GM21619 (cell line): ENCODE measurements around the gene MYO3B.
"Not testable (repeated sequence)": the region's sequence is repeated elsewhere in the genome, so short reads cannot be mapped to it uniquely, and the experiment has no call there.

ENCODE experiments used
- ATAC-seq: cut with Tn5 transposase; IDR thresholded peaks from one replicate; pipeline ENCODE4 v1.9.1; 2021; ENCODE audit not compliant: unreplicated experiment

Gene MYO3B

GRCh38 chr2:170456914-170457313 is 279.0 kb downstream of the MYO3B start:
- no peak for ATAC-seq

DNA sequence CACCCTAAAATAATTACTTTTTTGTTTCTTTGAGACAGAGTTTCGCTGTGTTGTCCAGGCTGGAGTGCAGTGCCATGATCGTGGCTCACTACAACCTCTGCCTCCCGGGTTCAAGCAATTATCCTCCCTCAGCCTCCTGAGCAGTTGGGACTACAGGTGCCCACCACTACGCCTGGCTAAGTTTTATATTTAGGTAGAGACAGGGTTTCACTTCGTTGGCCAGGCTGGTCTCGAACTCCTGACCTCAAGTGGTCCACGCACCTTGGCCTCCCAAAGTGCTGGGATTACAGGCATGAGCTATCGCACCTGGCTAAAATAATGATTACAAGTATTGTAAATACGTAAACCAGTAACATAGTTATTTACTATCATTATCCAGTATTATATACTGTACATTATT is 279.8 kb downstream of the MYO3B start:
- ATAC-seq, result no peak

- no peak for ATAC-seq
Observed at GRCh38 chr2:170461889-170462288, 283.9 kb downstream of the MYO3B start.

- ATAC-seq, result no peak
Observed at GRCh38 chr2:170462433-170463205, 284.7 kb downstream of the MYO3B start.

- ATAC-seq, result no peak
Observed at GRCh38 chr2:170463206-170463537, 285.2 kb downstream of the MYO3B start.

DNA sequence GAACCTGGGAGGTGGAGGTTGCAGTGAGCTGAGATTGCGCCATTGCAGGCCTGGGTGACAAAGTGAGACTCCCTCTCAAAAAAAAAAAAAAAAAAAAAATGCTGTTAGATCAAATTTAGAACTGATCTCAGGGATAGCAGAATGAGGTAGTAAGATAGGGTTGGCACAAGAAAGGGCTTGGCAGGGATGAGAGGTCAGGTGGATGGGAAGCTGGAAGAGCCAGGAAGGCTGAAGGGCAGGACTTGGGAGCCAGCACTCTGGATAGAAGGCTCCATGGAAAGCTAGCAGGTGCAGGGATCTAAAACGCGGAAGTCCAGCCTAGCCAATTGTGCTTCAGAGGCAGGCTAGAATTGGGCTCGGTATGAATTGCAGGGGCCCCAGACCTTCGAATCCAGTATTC is 286.3 kb downstream of the MYO3B start:
- ATAC-seq, result no peak

DNA sequence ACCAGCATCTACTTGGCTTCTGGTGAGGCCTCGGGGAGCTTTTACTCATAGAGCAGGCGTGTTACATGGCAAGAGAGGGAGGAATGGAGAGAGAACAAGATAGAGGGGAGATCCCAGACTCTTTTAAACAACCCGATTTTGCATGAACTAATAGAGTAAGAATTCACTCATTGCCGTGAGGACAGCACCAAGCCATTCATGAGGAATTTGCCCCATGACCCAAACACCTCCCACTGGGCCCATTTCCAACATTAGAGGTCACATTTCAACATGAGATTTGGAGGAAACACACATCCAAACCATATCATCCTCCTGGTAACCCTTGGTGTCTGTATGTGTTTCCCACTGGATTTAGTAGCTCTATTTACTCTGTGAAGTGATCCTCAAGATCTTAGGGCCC is 287.3 kb downstream of the MYO3B start:
- no peak for ATAC-seq

DNA sequence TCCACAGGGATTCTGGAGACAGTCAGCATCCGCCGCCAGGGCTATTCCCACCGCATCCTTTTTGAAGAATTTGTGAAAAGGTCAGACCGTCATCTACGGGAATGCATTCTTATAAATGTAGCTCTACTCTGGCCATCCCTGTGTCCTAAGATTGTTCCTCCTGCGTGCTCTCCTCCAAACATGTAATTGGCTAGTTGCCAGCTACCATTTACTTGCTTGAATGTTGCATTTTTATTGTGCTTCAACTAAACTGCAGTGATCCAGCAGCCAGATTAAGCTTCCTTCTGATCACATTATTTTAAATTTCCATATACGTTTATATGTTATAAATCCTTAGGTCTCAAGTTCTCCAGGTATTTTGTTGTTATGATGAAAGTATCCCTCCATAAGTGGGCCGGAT is 288.7 kb downstream of the MYO3B start:
- ATAC-seq, result no peak

- ATAC-seq, result no peak
Observed at GRCh38 chr2:170467568-170468422, 289.8 kb downstream of the MYO3B start.

- no peak for ATAC-seq
Observed at GRCh38 chr2:170468557-170468956, 290.6 kb downstream of the MYO3B start.

DNA sequence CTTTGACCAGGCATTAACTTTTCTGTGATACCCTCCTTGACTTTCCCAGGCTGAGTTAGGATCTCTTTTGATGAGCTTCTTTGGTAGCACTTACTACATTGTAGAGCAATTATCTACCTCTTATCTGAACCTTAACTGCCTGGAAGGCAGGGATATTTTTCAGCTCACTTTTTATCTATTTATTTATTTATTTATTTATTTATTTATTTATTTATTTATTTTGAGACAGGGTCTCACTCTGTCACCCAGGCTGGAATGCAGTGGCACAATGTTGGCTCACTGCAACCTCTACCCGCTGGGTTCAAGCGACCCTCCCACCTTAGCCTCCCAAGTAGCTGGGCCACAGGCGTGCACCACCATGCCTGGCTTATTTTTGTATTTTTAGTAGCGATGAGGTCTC is 294.6 kb downstream of the MYO3B start:
- ATAC-seq, result not testable (repeated sequence)

DNA sequence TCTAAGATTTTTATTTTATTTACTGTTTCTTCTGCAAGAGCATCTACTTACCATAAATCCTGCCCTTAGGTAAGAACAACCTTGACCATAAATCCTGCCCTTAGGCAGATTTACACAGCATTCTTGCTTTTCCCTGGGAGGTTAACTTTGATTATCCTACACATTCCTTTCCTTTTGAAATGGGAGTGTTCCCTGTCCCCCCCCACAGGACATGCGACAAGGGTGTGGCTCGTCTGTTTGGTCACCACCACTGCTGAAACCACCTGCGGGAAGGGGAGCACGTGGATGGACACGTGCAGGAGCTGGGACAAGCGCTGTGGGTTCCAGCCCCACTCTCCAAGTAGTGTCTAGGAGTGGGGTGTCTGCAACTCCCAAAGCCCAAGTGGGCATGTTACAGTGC is 297.9 kb downstream of the MYO3B start:
- no peak for ATAC-seq

DNA sequence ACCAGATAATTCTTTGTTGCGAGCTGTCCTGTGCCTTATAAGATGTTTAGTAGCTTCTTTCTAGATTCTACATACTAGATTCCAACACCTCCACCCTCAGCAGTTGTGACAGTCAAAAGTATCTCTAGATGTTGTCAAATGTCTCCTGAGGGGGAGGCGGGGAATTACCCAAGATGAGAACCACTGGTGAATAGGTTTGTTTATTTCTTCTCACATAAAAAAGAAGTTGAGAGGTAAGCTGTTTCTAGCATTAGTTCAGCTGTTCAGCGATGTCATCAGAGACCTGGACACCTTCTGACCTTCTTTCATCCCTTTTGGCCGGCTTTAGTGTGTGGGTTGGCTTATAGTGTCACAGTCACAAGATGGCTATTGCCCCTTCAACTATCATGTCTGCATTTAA is 299.7 kb downstream of the MYO3B start:
- ATAC-seq, result no peak

DNA sequence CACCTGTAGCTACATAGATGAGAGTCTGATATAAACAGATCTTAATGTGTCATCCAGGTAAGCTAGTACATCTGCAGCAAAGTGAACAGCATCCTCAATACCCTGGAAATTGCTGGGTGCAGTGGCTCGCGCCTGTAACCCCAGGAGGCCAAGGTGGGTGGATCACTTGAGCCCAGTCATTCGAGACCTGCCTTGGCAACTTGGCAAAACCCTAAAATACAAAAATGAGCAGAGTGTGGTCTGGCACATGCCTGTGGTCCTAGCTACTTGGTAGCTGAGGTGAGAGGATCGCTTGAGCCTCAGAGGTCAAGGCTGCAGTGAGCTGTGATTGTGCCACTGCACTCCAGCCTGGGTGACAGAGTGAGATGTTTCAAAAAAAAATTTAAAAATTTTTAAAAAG is 303.3 kb downstream of the MYO3B start:
- no peak for ATAC-seq

DNA sequence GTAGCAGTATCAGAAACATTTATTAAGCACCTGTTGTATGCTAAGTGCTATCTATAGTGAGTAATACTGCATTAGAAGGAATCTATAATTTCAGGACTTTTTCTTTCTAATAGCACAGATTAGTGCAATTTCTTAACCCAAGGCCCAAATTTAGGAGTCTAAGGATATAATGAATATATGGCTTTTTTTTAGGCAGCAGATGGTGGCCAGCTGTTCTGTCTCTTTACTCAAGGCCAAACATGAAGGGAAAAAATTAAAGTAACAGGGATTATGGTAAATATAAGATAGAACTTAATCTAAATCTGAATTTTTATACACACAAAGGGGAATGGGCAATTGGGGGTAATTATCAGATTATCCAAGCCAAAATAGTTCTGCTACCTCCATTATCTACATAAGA is 306.6 kb downstream of the MYO3B start:
- ATAC-seq, result no peak

- ATAC-seq, result no peak
Observed at GRCh38 chr2:170485254-170486026, 307.5 kb downstream of the MYO3B start.

- ATAC-seq, result no peak
Observed at GRCh38 chr2:170486730-170487129, 308.8 kb downstream of the MYO3B start.

GRCh38 chr2:170488807-170489206 is 310.9 kb downstream of the MYO3B start:
- ATAC-seq, result no peak

GRCh38 chr2:170492010-170492409 is 314.1 kb downstream of the MYO3B start:
- ATAC-seq, result no peak

GRCh38 chr2:170493426-170494097 is 315.6 kb downstream of the MYO3B start:
- no peak for ATAC-seq

DNA sequence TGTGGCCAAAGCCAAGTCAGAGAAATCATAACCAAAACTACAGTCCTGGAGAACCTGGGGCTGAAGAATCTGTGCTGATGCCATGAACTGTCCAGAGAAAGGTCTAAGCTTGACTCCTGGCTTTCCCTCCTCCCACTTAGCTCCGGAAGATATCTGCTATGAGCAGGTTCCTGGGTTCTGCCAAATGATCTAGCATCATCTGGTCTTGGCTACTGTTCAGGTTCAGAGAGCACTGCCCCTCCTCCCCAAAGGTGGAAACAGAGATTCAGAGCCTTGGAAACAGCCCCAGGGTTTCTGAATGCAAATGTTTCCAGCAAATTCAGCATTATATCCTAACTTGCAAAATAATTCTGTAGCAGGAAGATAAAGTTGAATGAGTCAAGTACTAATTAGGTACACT is 317.9 kb downstream of the MYO3B start:
- no peak for ATAC-seq
